Measurements from ENCODE around the gene IWS1.
"Not testable (repeated sequence)": the region's sequence is repeated elsewhere in the genome, so short reads cannot be mapped to it uniquely, and the experiment has no call there.

Gene IWS1

DNA sequence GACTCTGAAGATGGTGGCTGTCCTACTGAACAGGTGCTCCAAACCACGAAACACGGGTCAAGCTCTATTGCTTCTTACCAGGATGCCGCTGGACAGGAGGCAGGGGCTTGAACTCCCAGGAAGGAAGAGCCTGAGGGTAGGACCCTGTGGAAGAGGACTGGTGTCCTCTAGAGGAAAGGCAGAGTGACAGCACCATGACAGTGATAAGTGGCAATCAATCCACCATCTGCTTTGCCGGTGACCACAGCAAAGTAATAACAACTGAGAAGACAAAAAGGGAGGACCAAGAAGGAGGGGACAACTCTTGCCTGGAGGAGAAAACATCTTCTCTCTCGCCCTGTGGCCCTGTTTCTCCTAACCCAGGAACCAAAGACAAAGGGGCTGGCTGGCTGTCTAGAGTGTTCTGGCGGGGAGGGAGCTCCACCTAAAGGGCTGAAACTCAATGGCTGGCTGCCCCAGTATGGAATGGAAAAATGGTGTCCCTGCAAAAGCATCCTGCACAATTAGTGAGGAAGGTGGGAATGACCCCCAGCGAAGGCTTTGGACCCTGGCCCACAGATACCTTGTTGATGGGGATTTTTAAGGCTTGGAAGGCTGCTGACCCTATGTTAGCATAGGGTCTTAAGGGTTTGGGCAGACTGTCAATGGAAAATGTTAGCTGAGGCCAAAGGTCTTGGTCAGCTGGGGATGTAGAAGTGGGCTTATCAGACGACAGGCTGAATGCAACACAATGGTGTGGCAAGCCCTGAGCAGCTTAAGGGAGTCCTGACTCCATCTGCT lies 72.7 kb downstream of the IWS1 start:
- H3K4me3 ChIP-seq (ENCODE audit: low read depth, low read length): no peak overlapping the region
- peak; percentile 6 for DNase-seq (ENCODE audit: low read depth)
- TF ChIP-seq, protein P1, sequence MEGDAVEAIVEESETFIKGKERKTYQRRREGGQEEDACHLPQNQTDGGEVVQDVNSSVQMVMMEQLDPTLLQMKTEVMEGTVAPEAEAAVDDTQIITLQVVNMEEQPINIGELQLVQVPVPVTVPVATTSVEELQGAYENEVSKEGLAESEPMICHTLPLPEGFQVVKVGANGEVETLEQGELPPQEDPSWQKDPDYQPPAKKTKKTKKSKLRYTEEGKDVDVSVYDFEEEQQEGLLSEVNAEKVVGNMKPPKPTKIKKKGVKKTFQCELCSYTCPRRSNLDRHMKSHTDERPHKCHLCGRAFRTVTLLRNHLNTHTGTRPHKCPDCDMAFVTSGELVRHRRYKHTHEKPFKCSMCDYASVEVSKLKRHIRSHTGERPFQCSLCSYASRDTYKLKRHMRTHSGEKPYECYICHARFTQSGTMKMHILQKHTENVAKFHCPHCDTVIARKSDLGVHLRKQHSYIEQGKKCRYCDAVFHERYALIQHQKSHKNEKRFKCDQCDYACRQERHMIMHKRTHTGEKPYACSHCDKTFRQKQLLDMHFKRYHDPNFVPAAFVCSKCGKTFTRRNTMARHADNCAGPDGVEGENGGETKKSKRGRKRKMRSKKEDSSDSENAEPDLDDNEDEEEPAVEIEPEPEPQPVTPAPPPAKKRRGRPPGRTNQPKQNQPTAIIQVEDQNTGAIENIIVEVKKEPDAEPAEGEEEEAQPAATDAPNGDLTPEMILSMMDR (IDR thresholded peaks at IDR 0.05; ENCODE audit: insufficient read depth, low read depth, low read length, missing control alignments): peak; percentile 14

DNA sequence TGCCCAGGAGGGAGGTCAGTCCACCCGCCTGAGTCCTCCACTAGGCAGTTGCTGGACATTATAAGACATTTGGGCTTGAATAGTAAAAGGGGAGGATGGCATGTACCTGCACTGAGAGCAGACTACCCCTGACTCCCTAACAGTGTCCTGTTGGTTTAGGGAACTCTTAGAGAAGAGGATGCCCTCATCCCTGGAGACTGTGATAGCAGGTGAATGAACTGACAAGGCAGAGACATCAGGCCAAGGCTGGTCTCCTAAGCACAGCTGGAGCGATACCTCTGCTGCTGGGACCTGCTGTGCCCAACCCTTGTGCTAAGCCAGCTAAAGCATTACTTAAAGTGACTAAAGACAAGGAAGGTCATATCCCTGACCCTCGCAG lies 73.3 kb downstream of the IWS1 start:
- H3K4me3 ChIP-seq (ENCODE audit: low read depth, low read length): no peak overlapping the region
- DNase-seq (ENCODE audit: low read depth): no peak
- TF ChIP-seq, protein P1 (IDR thresholded peaks at IDR 0.05; ENCODE audit: insufficient read depth, low read depth, low read length, missing control alignments): no peak

DNA sequence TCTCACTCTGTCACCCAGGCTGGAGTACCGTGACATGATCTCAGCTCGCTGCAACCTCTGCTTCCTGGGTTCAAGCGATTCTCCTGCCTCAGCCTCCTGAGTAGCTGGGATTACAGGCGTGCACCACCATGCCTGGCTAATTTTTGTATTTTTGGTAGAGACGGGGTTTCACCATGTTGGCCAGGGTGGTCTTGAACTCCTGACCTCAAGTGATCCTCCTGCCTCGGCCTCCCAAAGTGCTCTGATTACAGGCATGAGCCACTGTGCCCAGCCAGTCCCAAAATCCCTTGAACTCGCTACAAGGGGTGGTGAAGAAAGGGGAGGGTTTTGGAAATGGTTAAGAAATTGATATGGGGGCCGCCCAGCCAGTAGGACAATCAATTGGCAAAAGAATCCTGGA lies 73.9 kb downstream of the IWS1 start:
- not testable (repeated sequence) for H3K4me3 ChIP-seq (ENCODE audit: low read depth, low read length); DNase-seq (ENCODE audit: low read depth)

DNA sequence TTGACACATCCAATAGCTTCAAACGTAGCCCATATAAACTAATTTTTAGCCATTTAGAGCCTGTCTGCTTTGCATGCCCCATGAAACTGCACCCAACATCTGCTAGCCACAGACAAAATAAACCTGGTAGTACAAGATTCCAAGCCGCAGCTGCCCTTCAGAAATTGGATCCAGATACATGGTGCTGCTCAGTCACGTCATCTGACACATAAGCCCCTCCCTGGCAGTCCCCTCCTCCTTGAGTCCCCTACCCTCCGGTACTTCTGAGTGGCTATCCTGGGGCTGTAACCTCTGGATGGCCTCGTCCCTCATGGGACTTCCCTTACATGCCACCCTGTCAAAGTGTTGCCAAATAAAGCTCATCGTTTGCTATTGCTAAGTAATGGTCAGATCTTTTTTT lies 74.3 kb downstream of the IWS1 start:
- TF ChIP-seq, protein P1 (IDR thresholded peaks at IDR 0.05; ENCODE audit: insufficient read depth, low read depth, low read length, missing control alignments): no peak
- DNase-seq (ENCODE audit: low read depth): no peak
- no peak overlapping the region for H3K4me3 ChIP-seq (ENCODE audit: low read depth, low read length)

DNA sequence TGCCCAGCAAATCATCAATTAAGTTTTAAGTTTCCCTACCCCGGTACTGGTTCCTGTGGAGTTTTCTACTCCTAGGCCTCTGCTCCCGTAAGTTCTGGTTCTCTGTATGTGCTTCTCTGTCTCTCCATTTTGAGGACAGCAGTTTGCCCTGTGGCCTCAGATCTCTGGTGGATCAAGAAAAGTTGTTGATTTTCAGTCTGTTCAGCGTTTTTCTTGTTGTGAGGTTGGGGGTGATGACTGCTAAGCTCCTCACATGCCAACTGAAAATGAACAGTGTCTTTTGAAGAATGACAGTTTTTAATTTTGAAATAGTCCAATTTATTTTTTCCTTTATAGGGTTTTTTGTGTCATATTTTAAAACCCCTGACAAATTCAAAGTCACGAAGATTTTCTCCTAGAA lies 76.4 kb downstream of the IWS1 start:
- no peak for DNase-seq (ENCODE audit: low read depth)
- H3K4me3 ChIP-seq (ENCODE audit: low read depth, low read length): no peak overlapping the region
- TF ChIP-seq, protein P1 (IDR thresholded peaks at IDR 0.05; ENCODE audit: insufficient read depth, low read depth, low read length, missing control alignments): no peak

DNA sequence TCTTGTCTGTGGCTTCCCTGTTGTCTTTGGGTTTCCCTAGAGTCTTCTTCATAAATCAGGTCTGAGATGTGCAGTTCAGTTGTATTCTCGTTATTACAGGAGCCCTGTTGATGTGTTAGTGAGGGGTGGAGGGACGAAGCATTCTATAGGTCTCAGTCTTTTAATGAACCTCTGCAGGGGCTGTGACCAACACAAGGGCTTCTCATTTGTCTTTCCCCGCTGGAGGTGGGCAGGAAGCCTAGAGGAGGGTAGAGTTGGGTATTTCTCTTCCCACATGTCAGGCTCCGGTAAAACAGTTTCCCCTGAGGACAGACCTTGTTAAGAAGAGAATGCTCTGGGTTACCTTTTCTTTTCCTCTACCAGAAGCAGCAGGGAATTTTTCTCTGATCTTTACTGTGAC lies 76.9 kb downstream of the IWS1 start:
- no peak overlapping the region for H3K4me3 ChIP-seq (ENCODE audit: low read depth, low read length)
- TF ChIP-seq, protein P1 (IDR thresholded peaks at IDR 0.05; ENCODE audit: insufficient read depth, low read depth, low read length, missing control alignments): no peak
- DNase-seq (ENCODE audit: low read depth): no peak

DNA sequence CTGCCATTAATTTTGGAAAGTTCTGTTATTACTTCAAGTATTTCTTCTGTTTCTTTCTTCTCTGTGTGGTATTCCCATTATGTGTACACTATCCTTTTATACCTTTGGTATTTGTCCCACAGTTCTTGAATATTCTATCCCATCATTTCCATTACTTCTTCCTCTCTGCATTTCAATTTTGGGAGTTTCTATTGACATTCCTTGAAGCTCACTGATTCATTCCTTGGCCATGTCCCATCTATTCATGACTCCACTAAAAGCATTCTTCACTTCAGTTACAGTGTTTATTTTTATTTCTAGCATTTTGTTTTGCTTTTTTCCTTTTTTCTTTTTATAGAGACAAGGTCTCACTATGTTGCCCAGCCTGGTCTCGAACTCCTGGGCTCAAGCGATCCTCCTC lies 77.8 kb downstream of the IWS1 start:
- no peak for DNase-seq (ENCODE audit: low read depth)

More for the DNA sequence above, 77.8 kb downstream of the IWS1 start:
- TF ChIP-seq, protein P1 (IDR thresholded peaks at IDR 0.05; ENCODE audit: insufficient read depth, low read depth, low read length, missing control alignments): no peak
- H3K4me3 ChIP-seq (ENCODE audit: low read depth, low read length): no peak overlapping the region
